GM12891 (cell line): Measurements from ENCODE around the gene TSC22D1.
A peak's percentile ranks its signal among the peaks of the same experiment; 100 is the strongest.
"Not testable (repeated sequence)": the region's sequence is repeated elsewhere in the genome, so short reads cannot be mapped to it uniquely, and the experiment has no call there.

Source experiments
- DNase-seq: peaks from one replicate; pipeline ENCODE4 v3.0.0; 2011; ENCODE audit warnings: low spot score; ENCODE audit not compliant: insufficient read length
- FAIRE-seq: peaks from 2 replicates; lab custom pipeline; 2011; peaks lifted over from hg19 to GRCh38; lab: Jason Lieb, UNC
- PAX5 ChIP-seq: IDR thresholded peaks from 2 replicates; pipeline ENCODE4 v1.6.1; 2011; ENCODE audit warnings: low read length, moderate library complexity, mild to moderate bottlenecking; ENCODE audit not compliant: insufficient read depth, severe bottlenecking
- POLR2A ChIP-seq: IDR thresholded peaks from 2 replicates; pipeline ENCODE4 v1.6.1; 2011; ENCODE audit warnings: low read depth, low read length, control low read depth
- POLR2AphosphoS5 ChIP-seq: IDR thresholded peaks from 2 replicates; pipeline ENCODE4 v1.6.1; 2011; ENCODE audit warnings: low read depth, low read length, control low read depth
- POU2F2 ChIP-seq: IDR thresholded peaks from 2 replicates; pipeline ENCODE4 v1.6.1; 2011; ENCODE audit warnings: low read depth, mild to moderate bottlenecking, control low read depth, low read length, moderate library complexity
- SPI1 ChIP-seq: IDR thresholded peaks from 2 replicates; pipeline ENCODE4 v1.6.1; 2011; ENCODE audit warnings: low read depth, low read length, control low read depth
- TAF1 ChIP-seq: IDR thresholded peaks from 2 replicates; pipeline ENCODE4 v1.6.1; 2011; ENCODE audit warnings: low read depth, low read length, control low read depth

TSC22D1 gene

GRCh38 chr13:44546164-44546563 is 30.0 kb downstream of the TSC22D1 start:
- FAIRE-seq = no peak
- TF ChIP-seq TAF1 (no peak), SPI1 (no peak), PAX5 (no peak), POU2F2 (no peak), POLR2AphosphoS5 (no peak), POLR2A (no peak)
- DNase-seq = no peak

- TF ChIP-seq POLR2A (no peak), POLR2AphosphoS5 (no peak), POU2F2 (no peak)
- no peak for DNase-seq
- FAIRE-seq = no peak
Observed at GRCh38 chr13:44543369-44543768, 32.8 kb downstream of the TSC22D1 start.

- DNase-seq (no peak), FAIRE-seq (no peak)
- TF ChIP-seq TAF1 (no peak), POU2F2 (no peak), SPI1 (no peak), PAX5 (no peak), POLR2A (no peak), POLR2AphosphoS5 (no peak)
Observed at GRCh38 chr13:44542361-44542760, 33.8 kb downstream of the TSC22D1 start.

GRCh38 chr13:44541601-44542000 is 34.5 kb downstream of the TSC22D1 start:
- DNase-seq (no peak), FAIRE-seq (no peak)
- TF ChIP-seq SPI1 (no peak), POU2F2 (no peak), POLR2A (no peak), TAF1 (no peak), POLR2AphosphoS5 (no peak), PAX5 (no peak)

GRCh38 chr13:44540761-44541434 is 35.2 kb downstream of the TSC22D1 start:
- TF ChIP-seq TAF1 (no peak), SPI1 (no peak), POLR2A (no peak), PAX5 (no peak), POLR2AphosphoS5 (no peak), POU2F2 (no peak)
- DNase-seq = no peak
- FAIRE-seq = no peak

- FAIRE-seq (no peak), DNase-seq (no peak)
- no peak for TF ChIP-seq POLR2A
- no peak for TF ChIP-seq SPI1
- TF ChIP-seq TAF1 = no peak
- TF ChIP-seq PAX5 = no peak
- no peak for TF ChIP-seq POLR2AphosphoS5
- no peak for TF ChIP-seq POU2F2
Observed at GRCh38 chr13:44537248-44537647, 38.9 kb downstream of the TSC22D1 start.

GRCh38 chr13:44523146-44524015 is 52.7 kb downstream of the TSC22D1 start:
- DNase-seq (no peak), FAIRE-seq (peak; percentile 81)
- TF ChIP-seq POLR2A (no peak), POU2F2 (no peak), TAF1 (no peak), PAX5 (no peak), POLR2AphosphoS5 (no peak), SPI1 (no peak)

- no peak for FAIRE-seq
- TF ChIP-seq PAX5 (no peak), TAF1 (no peak), POLR2A (no peak), SPI1 (no peak)
- DNase-seq = no peak
Observed at GRCh38 chr13:44519642-44520041, 56.5 kb downstream of the TSC22D1 start.

GRCh38 chr13:44516771-44517170 is 59.4 kb downstream of the TSC22D1 start:
- DNase-seq = no peak
- FAIRE-seq = no peak

GRCh38 chr13:44514278-44514677 is 61.9 kb downstream of the TSC22D1 start:
- no peak for FAIRE-seq
- DNase-seq = no peak
- TF ChIP-seq POLR2AphosphoS5 (no peak), TAF1 (no peak), PAX5 (no peak), SPI1 (no peak), POLR2A (no peak), POU2F2 (no peak)

More at GRCh38 chr13:44516771-44517170, 59.4 kb downstream of the TSC22D1 start:
- TF ChIP-seq POLR2A (no peak), PAX5 (no peak), TAF1 (no peak), POLR2AphosphoS5 (no peak), SPI1 (no peak), POU2F2 (no peak)

GRCh38 chr13:44509853-44510252 is 66.3 kb downstream of the TSC22D1 start:
- not testable (repeated sequence) for FAIRE-seq

More at GRCh38 chr13:44509853-44510252, 66.3 kb downstream of the TSC22D1 start:
- not testable (repeated sequence) for DNase-seq
